Measurements from ENCODE around the gene DMXL2.

DMXL2 gene

GRCh38 chr15:51601801-51602200 is 20.8 kb downstream of the DMXL2 start:
- no peaks in the 10 kb centered on the region for H3K27me3 ChIP-seq (ENCODE audit: control insufficient read depth, insufficient read depth, low read length)
- no peak overlapping the region for H3K9ac ChIP-seq (ENCODE audit: low read depth, low read length)
- no peaks in the 10 kb centered on the region for H3K36me3 ChIP-seq (ENCODE audit: control insufficient read depth, insufficient read depth, low read length)
- no peaks in the 10 kb centered on the region for H3K4me1 ChIP-seq (ENCODE audit: control insufficient read depth, insufficient read depth, low read length)
- no peaks in the 10 kb centered on the region for H3K9me3 ChIP-seq (ENCODE audit: control insufficient read depth, insufficient read depth, low read length)
- no peak overlapping the region for H3K27ac ChIP-seq (ENCODE audit: low read depth, low read length)
- H3K4me3 ChIP-seq (ENCODE audit: low read depth, low read length) = no peak overlapping the region

- no peaks in the 10 kb centered on the region for H3K36me3 ChIP-seq (ENCODE audit: control insufficient read depth, insufficient read depth, low read length)
- H3K4me1 ChIP-seq (ENCODE audit: control insufficient read depth, insufficient read depth, low read length) = no peaks in the 10 kb centered on the region
- no peaks in the 10 kb centered on the region for H3K27me3 ChIP-seq (ENCODE audit: control insufficient read depth, insufficient read depth, low read length)
- no peak overlapping the region for H3K4me3 ChIP-seq (ENCODE audit: low read depth, low read length)
- no peak overlapping the region for H3K27ac ChIP-seq (ENCODE audit: low read depth, low read length)
- H3K9me3 ChIP-seq (ENCODE audit: control insufficient read depth, insufficient read depth, low read length) = no peaks in the 10 kb centered on the region
- H3K9ac ChIP-seq (ENCODE audit: low read depth, low read length) = no peak overlapping the region
These were observed 22.5 kb downstream of the DMXL2 start for GRCh38 chr15:51600114-51600513.

- Histone ChIP-seq H3K4me3 (ENCODE audit: low read depth, low read length) (no peak overlapping the region), H3K27me3 (ENCODE audit: control insufficient read depth, insufficient read depth, low read length) (no peaks in the 10 kb centered on the region), H3K9me3 (ENCODE audit: control insufficient read depth, insufficient read depth, low read length) (peaks cover 14% of the 10 kb centered on the region; the same call in 1 of the 2 replicates), H3K4me1 (ENCODE audit: control insufficient read depth, insufficient read depth, low read length) (no peaks in the 10 kb centered on the region), H3K9ac (ENCODE audit: low read depth, low read length) (no peak overlapping the region), H3K27ac (ENCODE audit: low read depth, low read length) (no peak overlapping the region), H3K36me3 (ENCODE audit: control insufficient read depth, insufficient read depth, low read length) (no peaks in the 10 kb centered on the region)
These were observed 32.5 kb downstream of the DMXL2 start for GRCh38 chr15:51589881-51590568.

GRCh38 chr15:51588966-51589365 is 33.6 kb downstream of the DMXL2 start:
- H3K4me3 ChIP-seq (ENCODE audit: low read depth, low read length) = no peak overlapping the region
- H3K9me3 ChIP-seq (ENCODE audit: control insufficient read depth, insufficient read depth, low read length) = peaks cover 14% of the 10 kb centered on the region; the same call in 1 of the 2 replicates
- no peak overlapping the region for H3K9ac ChIP-seq (ENCODE audit: low read depth, low read length)
- no peaks in the 10 kb centered on the region for H3K27me3 ChIP-seq (ENCODE audit: control insufficient read depth, insufficient read depth, low read length)
- H3K4me1 ChIP-seq (ENCODE audit: control insufficient read depth, insufficient read depth, low read length) = no peaks in the 10 kb centered on the region
- H3K36me3 ChIP-seq (ENCODE audit: control insufficient read depth, insufficient read depth, low read length) = no peaks in the 10 kb centered on the region
- H3K27ac ChIP-seq (ENCODE audit: low read depth, low read length) = no peak overlapping the region

- Histone ChIP-seq H3K9me3 (ENCODE audit: control insufficient read depth, insufficient read depth, low read length) (peaks cover 11% of the 10 kb centered on the region; the same call in 1 of the 2 replicates), H3K27ac (ENCODE audit: low read depth, low read length) (no peak overlapping the region), H3K4me3 (ENCODE audit: low read depth, low read length) (no peak overlapping the region), H3K27me3 (ENCODE audit: control insufficient read depth, insufficient read depth, low read length) (no peaks in the 10 kb centered on the region), H3K36me3 (ENCODE audit: control insufficient read depth, insufficient read depth, low read length) (no peaks in the 10 kb centered on the region), H3K4me1 (ENCODE audit: control insufficient read depth, insufficient read depth, low read length) (no peaks in the 10 kb centered on the region), H3K9ac (ENCODE audit: low read depth, low read length) (no peak overlapping the region)
These were observed 36.6 kb downstream of the DMXL2 start for GRCh38 chr15:51585986-51586385.

- Histone ChIP-seq H3K27me3 (ENCODE audit: control insufficient read depth, insufficient read depth, low read length) (no peaks in the 10 kb centered on the region), H3K4me1 (ENCODE audit: control insufficient read depth, insufficient read depth, low read length) (no peaks in the 10 kb centered on the region), H3K9me3 (ENCODE audit: control insufficient read depth, insufficient read depth, low read length) (no peaks in the 10 kb centered on the region), H3K36me3 (ENCODE audit: control insufficient read depth, insufficient read depth, low read length) (no peaks in the 10 kb centered on the region), H3K27ac (ENCODE audit: low read depth, low read length) (no peak overlapping the region), H3K9ac (ENCODE audit: low read depth, low read length) (no peak overlapping the region), H3K4me3 (ENCODE audit: low read depth, low read length) (no peak overlapping the region)
These were observed 41.6 kb downstream of the DMXL2 start for GRCh38 chr15:51580982-51581381.

- Histone ChIP-seq H3K36me3 (ENCODE audit: control insufficient read depth, insufficient read depth, low read length) (no peaks in the 10 kb centered on the region), H3K9ac (ENCODE audit: low read depth, low read length) (no peak overlapping the region), H3K27me3 (ENCODE audit: control insufficient read depth, insufficient read depth, low read length) (no peaks in the 10 kb centered on the region), H3K4me3 (ENCODE audit: low read depth, low read length) (no peak overlapping the region), H3K4me1 (ENCODE audit: control insufficient read depth, insufficient read depth, low read length) (no peaks in the 10 kb centered on the region), H3K27ac (ENCODE audit: low read depth, low read length) (no peak overlapping the region), H3K9me3 (ENCODE audit: control insufficient read depth, insufficient read depth, low read length) (no peaks in the 10 kb centered on the region)
These were observed 42.2 kb downstream of the DMXL2 start for GRCh38 chr15:51580385-51580784.

- H3K36me3 ChIP-seq (ENCODE audit: control insufficient read depth, insufficient read depth, low read length) = no peaks in the 10 kb centered on the region
- H3K9ac ChIP-seq (ENCODE audit: low read depth, low read length) = no peak overlapping the region
- H3K9me3 ChIP-seq (ENCODE audit: control insufficient read depth, insufficient read depth, low read length) = no peaks in the 10 kb centered on the region
- no peaks in the 10 kb centered on the region for H3K4me1 ChIP-seq (ENCODE audit: control insufficient read depth, insufficient read depth, low read length)
- no peak overlapping the region for H3K4me3 ChIP-seq (ENCODE audit: low read depth, low read length)
- no peak overlapping the region for H3K27ac ChIP-seq (ENCODE audit: low read depth, low read length)
- H3K27me3 ChIP-seq (ENCODE audit: control insufficient read depth, insufficient read depth, low read length) = no peaks in the 10 kb centered on the region
These were observed 43.6 kb downstream of the DMXL2 start for GRCh38 chr15:51579012-51579411.

- Histone ChIP-seq H3K36me3 (ENCODE audit: control insufficient read depth, insufficient read depth, low read length) (no peaks in the 10 kb centered on the region), H3K9ac (ENCODE audit: low read depth, low read length) (no peak overlapping the region)
These were observed 44.8 kb downstream of the DMXL2 start for GRCh38 chr15:51577636-51578304.

GRCh38 chr15:51576911-51577500 is 45.6 kb downstream of the DMXL2 start:
- Histone ChIP-seq H3K36me3 (ENCODE audit: control insufficient read depth, insufficient read depth, low read length) (no peaks in the 10 kb centered on the region), H3K9me3 (ENCODE audit: control insufficient read depth, insufficient read depth, low read length) (no peaks in the 10 kb centered on the region), H3K9ac (ENCODE audit: low read depth, low read length) (no peak overlapping the region), H3K4me3 (ENCODE audit: low read depth, low read length) (no peak overlapping the region), H3K27me3 (ENCODE audit: control insufficient read depth, insufficient read depth, low read length) (no peaks in the 10 kb centered on the region), H3K27ac (ENCODE audit: low read depth, low read length) (no peak overlapping the region), H3K4me1 (ENCODE audit: control insufficient read depth, insufficient read depth, low read length) (no peaks in the 10 kb centered on the region)

More at GRCh38 chr15:51577636-51578304, 44.8 kb downstream of the DMXL2 start:
- Histone ChIP-seq H3K4me1 (ENCODE audit: control insufficient read depth, insufficient read depth, low read length) (no peaks in the 10 kb centered on the region), H3K27me3 (ENCODE audit: control insufficient read depth, insufficient read depth, low read length) (no peaks in the 10 kb centered on the region), H3K9me3 (ENCODE audit: control insufficient read depth, insufficient read depth, low read length) (no peaks in the 10 kb centered on the region), H3K27ac (ENCODE audit: low read depth, low read length) (no peak overlapping the region), H3K4me3 (ENCODE audit: low read depth, low read length) (no peak overlapping the region)

- Histone ChIP-seq H3K36me3 (ENCODE audit: control insufficient read depth, insufficient read depth, low read length) (no peaks in the 10 kb centered on the region), H3K4me1 (ENCODE audit: control insufficient read depth, insufficient read depth, low read length) (no peaks in the 10 kb centered on the region)
These were observed 46.2 kb downstream of the DMXL2 start for GRCh38 chr15:51576286-51576850.

More at GRCh38 chr15:51576286-51576850, 46.2 kb downstream of the DMXL2 start:
- Histone ChIP-seq H3K27me3 (ENCODE audit: control insufficient read depth, insufficient read depth, low read length) (no peaks in the 10 kb centered on the region), H3K9ac (ENCODE audit: low read depth, low read length) (no peak overlapping the region), H3K27ac (ENCODE audit: low read depth, low read length) (no peak overlapping the region), H3K9me3 (ENCODE audit: control insufficient read depth, insufficient read depth, low read length) (no peaks in the 10 kb centered on the region), H3K4me3 (ENCODE audit: low read depth, low read length) (no peak overlapping the region)
